ENCODE results near the gene SLC39A1.

DNA sequence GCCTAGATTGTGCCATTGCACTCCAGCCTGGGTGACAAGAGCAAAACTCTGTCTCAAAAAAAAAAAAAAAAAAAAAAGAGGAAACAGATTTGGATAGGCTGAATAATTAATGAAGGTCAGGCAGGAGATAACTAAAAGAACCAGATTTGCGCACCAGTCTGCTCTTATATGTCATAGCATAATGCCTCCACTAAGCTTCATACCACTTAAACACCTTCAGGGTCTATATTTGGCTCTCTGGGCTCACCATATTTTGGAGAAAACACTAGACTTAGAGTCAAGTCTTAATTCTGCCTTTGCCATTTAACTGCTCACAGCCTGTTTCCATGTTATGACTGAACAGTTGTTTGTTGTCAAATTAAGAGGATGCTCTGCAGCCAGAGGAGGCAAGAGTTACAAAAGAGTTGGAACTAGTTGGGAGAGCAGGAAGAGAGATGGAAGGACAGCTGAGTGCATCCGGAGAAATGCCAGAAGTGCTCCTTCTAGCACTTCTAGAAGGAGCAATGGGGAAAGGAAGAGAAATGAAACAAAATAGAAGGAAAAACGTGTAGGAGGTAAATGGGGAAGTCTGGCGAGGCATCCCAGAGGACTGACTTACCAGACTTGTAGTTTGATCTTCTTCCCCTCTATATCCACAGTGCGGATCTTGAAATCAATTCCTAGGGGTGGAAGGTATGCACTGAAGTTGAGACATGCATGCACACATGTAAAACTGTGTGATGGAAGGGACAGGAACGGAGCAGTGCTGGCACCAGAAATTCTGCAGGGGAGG, 21.0 kb upstream of the SLC39A1 start:
- TF ChIP-seq, protein P1, sequence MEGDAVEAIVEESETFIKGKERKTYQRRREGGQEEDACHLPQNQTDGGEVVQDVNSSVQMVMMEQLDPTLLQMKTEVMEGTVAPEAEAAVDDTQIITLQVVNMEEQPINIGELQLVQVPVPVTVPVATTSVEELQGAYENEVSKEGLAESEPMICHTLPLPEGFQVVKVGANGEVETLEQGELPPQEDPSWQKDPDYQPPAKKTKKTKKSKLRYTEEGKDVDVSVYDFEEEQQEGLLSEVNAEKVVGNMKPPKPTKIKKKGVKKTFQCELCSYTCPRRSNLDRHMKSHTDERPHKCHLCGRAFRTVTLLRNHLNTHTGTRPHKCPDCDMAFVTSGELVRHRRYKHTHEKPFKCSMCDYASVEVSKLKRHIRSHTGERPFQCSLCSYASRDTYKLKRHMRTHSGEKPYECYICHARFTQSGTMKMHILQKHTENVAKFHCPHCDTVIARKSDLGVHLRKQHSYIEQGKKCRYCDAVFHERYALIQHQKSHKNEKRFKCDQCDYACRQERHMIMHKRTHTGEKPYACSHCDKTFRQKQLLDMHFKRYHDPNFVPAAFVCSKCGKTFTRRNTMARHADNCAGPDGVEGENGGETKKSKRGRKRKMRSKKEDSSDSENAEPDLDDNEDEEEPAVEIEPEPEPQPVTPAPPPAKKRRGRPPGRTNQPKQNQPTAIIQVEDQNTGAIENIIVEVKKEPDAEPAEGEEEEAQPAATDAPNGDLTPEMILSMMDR (IDR thresholded peaks at IDR 0.05) = no peak
- no peak for TF ChIP-seq POLR2A (IDR thresholded peaks at IDR 0.05)
